Endothelial cell of umbilical vein (primary cell): Measurements from ENCODE around the gene SH3RF1. TPM values are rescaled to one million over a fixed set of nuclear protein-coding genes. Genes with fewer than 3 reads are reported as not detected.

Experiments used
- BruUV-seq: library from RNA; stranded (reverse); fragments of 400-500 nt; replicated peaks from 2 replicates; lab custom pipeline; 2021; lab: Mats Ljungman, UMichigan
- CTCF ChIA-PET: fragments of 300-600, 350-600 bp; sonication (Branson Sonifier 250); formaldehyde crosslinking; loops from one replicate; lab custom pipeline; 2021; ENCODE audit warnings: antibody characterized with exemption, inconsistent platforms; lab: Charles Lee
- POLR2A ChIA-PET: fragments of 300-600, 350-600 bp; sonication (Branson Sonifier 250); formaldehyde crosslinking; loops from one replicate; lab custom pipeline; 2021; ENCODE audit warnings: antibody characterized with exemption, inconsistent platforms; lab: Charles Lee
- DNase-seq: peaks from one replicate; pipeline ENCODE4 v3.0.0-alpha.2; 2011; ENCODE audit warnings: low read depth, low spot score
- FAIRE-seq: peaks from 2 replicates; lab custom pipeline; 2011; peaks lifted over from hg19 to GRCh38; lab: Jason Lieb, UNC
- H2AFZ ChIP-seq: 2 replicates; pipeline ENCODE4 v1.6.0; 2012; ENCODE audit warnings: low read depth, low read length, control low read depth, inconsistent platforms
- H3K27ac ChIP-seq: 2 replicates; pipeline ENCODE4 v1.5.1; 2011; ENCODE audit warnings: low read depth, mild to moderate bottlenecking, control low read depth, low read length, moderate library complexity; ENCODE audit not compliant: insufficient read depth
- H3K27me3 ChIP-seq, 2 experiments: 2 replicates each; pipeline versions ENCODE4 v1.6.0 to v1.6.1; 2011; ENCODE audit warnings: low read length in 2 of 2, mixed read lengths in 1 of 2; ENCODE audit not compliant: control insufficient read depth in 2 of 2, insufficient read depth in 2 of 2
- H3K36me3 ChIP-seq, 2 experiments: 2 replicates in 1 of 2; 3 replicates in 1 of 2; pipeline ENCODE4 v1.5.1; 2011; ENCODE audit warnings: low read length in 2 of 2, mild to moderate bottlenecking in 1 of 2, moderate library complexity in 1 of 2; ENCODE audit not compliant: control insufficient read depth in 2 of 2, insufficient read depth in 2 of 2; ENCODE audit errors: extremely low read depth in 1 of 2
- H3K4me1 ChIP-seq: 3 replicates; pipeline ENCODE4 v1.5.1; 2011; ENCODE audit warnings: mild to moderate bottlenecking, low read length; ENCODE audit not compliant: control insufficient read depth, insufficient read depth; ENCODE audit errors: extremely low read depth
- H3K4me2 ChIP-seq: 2 replicates; pipeline ENCODE4 v1.6.1; 2011; ENCODE audit warnings: low read length, control low read depth, mixed read lengths; ENCODE audit not compliant: insufficient read depth
- H3K4me3 ChIP-seq, 3 experiments: fragments of 200-600 bp in 1 of 3; sonication (generic), shearing (Covaris generic) in 1 of 3; replicated peaks in 1 of 3; 2 replicates each; pipeline ENCODE4 v1.5.1; 2011 to 2016; ENCODE audit warnings: control low read depth in 3 of 3, low read length in 3 of 3, mild to moderate bottlenecking in 2 of 3, inconsistent platforms in 1 of 3, low read depth in 1 of 3, moderate library complexity in 1 of 3; ENCODE audit not compliant: insufficient read depth in 1 of 3
- H3K79me2 ChIP-seq: 2 replicates; pipeline ENCODE4 v1.6.0; 2012; ENCODE audit warnings: low read length, inconsistent platforms; ENCODE audit not compliant: control insufficient read depth, insufficient read depth
- H3K9ac ChIP-seq: replicated peaks from 2 replicates; pipeline ENCODE3; 2011; ENCODE audit warnings: low read length, control low read depth; ENCODE audit not compliant: insufficient read depth; ENCODE audit errors: extremely low read depth
- H3K9me1 ChIP-seq: replicated peaks from 3 replicates; pipeline ENCODE4 v1.6.0; 2011; ENCODE audit warnings: mild to moderate bottlenecking, low read length; ENCODE audit not compliant: control insufficient read depth, insufficient read depth; ENCODE audit errors: extremely low read depth
- H3K9me3 ChIP-seq: replicated peaks from 2 replicates; pipeline ENCODE4 v1.5.1; 2012; ENCODE audit warnings: low read length, inconsistent platforms; ENCODE audit not compliant: control insufficient read depth, insufficient read depth
- H4K20me1 ChIP-seq: replicated peaks from 2 replicates; pipeline ENCODE3; 2011; ENCODE audit warnings: mild to moderate bottlenecking, low read length; ENCODE audit not compliant: control insufficient read depth, insufficient read depth; ENCODE audit errors: extremely low read depth
- EZH2 ChIP-seq: IDR thresholded peaks from 2 replicates; pipeline ENCODE4 v1.6.1; 2012; ENCODE audit warnings: borderline replicate concordance, low read depth, mild to moderate bottlenecking, moderate library complexity, low read length, inconsistent platforms; ENCODE audit not compliant: severe bottlenecking
- FOS ChIP-seq: IDR thresholded peaks from 2 replicates; pipeline ENCODE4 v1.6.1; 2011; ENCODE audit warnings: mild to moderate bottlenecking, low read length, moderate library complexity, borderline replicate concordance; ENCODE audit not compliant: insufficient read depth
- GATA2 ChIP-seq: IDR thresholded peaks from 2 replicates; pipeline ENCODE4 v1.7.0; 2011; ENCODE audit warnings: low read depth, mild to moderate bottlenecking, moderate library complexity, mixed read lengths, low read length; ENCODE audit not compliant: insufficient read length, insufficient read depth
- JUN ChIP-seq: IDR thresholded peaks from 2 replicates; pipeline ENCODE4 v1.6.1; 2011; ENCODE audit warnings: borderline replicate concordance, low read depth; ENCODE audit not compliant: insufficient read length, insufficient read depth
- MYC ChIP-seq: IDR thresholded peaks from one replicate; pipeline ENCODE4 v1.6.1; 2011; ENCODE audit warnings: mild to moderate bottlenecking, low read depth, low read length
- POLR2A ChIP-seq: IDR thresholded peaks from 2 replicates; pipeline ENCODE4 v1.6.1; 2012; ENCODE audit warnings: low read depth, mild to moderate bottlenecking, control low read depth, low read length
- POLR2AphosphoS5 ChIP-seq: IDR thresholded peaks from 2 replicates; pipeline ENCODE4 v1.6.1; 2012; ENCODE audit warnings: low read depth, mild to moderate bottlenecking, control low read depth, low read length, moderate library complexity; ENCODE audit not compliant: insufficient read depth
- dilution Hi-C: fragments of 300-500 bp; cut with MboI; formaldehyde crosslinking; loops from one replicate; pipeline ENCODE4 v1.15.0; 2019; ENCODE audit warnings: low sequenced_read_pairs; ENCODE audit not compliant: extremely low pct_ligation_motif_present
- intact Hi-C: fragments of 100-400 bp; cut with micrococcal nuclease; formaldehyde crosslinking; loops from one replicate; pipeline ENCODE4 v1.10.0; 2022
- polyA plus RNA-seq, 4 experiments: library from polyadenylated mRNA; depleted of rRNA in 3 of 4; stranded (reverse) in 3 of 4; unstranded in 1 of 4; fragments of >200 nt; gene quantifications; 2 replicates each; pipeline versions ENCODE4 v1.2.1 to v1.2.3, GENCODE V29; 2011 to 2012; ENCODE audit warnings: missing spikeins in 1 of 4
- total RNA-seq: library from RNA; stranded (reverse); gene quantifications from 2 replicates; pipeline ENCODE4 v1.2.3, GENCODE V29; 2021
- TF ChIP-seq, protein P1 (sequence below), 2 donors: IDR thresholded peaks; 1 replicate in 1 of 2; 2 replicates in 1 of 2; pipeline ENCODE4 v1.5.1; 2011; ENCODE audit warnings: low read length in 2 of 2, mild to moderate bottlenecking in 2 of 2, moderate library complexity in 2 of 2, control low read depth in 1 of 2, inconsistent platforms in 1 of 2, low read depth in 1 of 2; ENCODE audit not compliant: insufficient read depth in 1 of 2; ENCODE audit errors: extremely low read depth in 1 of 2
- TF ChIP-seq, protein P2 (sequence below): IDR thresholded peaks from 2 replicates; pipeline ENCODE4 v1.6.1; 2011; ENCODE audit not compliant: insufficient read depth, insufficient read length

Gene SH3RF1
- total and polyA plus RNA-seq, 2 donors (not counting 3 experiments of a cell fraction or from before 2014, with no cell fraction given): 16.2 to 24.9 TPM

DNA sequence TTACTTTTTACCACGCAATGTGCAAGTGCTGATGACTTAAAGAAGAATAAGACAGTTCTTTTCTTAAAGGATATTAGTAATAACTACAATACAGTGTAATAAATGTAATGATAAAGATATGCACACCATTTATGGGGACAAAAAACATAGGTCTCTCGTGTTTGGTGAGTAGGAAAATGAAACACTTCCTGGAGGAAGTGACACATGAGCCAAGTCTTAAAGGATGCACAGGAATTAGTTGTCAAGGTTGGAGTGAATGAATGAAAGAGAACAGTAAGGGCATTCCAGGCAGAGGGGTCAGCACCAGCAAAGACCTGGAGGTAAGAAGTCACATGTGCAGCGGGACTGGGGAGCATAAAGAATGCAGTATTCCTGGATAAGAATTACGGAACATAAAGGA, 112.7 kb downstream of the SH3RF1 start:
- Histone ChIP-seq H3K27ac (peak overlapping the region; percentile 76), H3K9me1 (no peaks in the 10 kb centered on the region), H4K20me1 (no peaks in the 10 kb centered on the region), H3K36me3 (peaks cover 2 to 10% of the 10 kb centered on the region in 2 experiments), H2AFZ (no peak overlapping the region), H3K4me1 (peaks cover 42% of the 10 kb centered on the region), H3K9me3 (no peaks in the 10 kb centered on the region), H3K4me3 (no peak overlapping the region), H3K4me2 (peak overlapping the region; percentile 15), H3K27me3 (no peaks in the 10 kb centered on the region), H3K9ac (no peak overlapping the region), H3K79me2 (peaks cover 49% of the 10 kb centered on the region)
- no TSS peak for BruUV-seq
- dilution Hi-C loops: no loop called here
- peak; percentile 78 for DNase-seq
- TF ChIP-seq MYC (peak; percentile 30), POLR2A (no peak), EZH2 (no peak), JUN (peak; percentile 87), POLR2AphosphoS5 (peak; percentile 74), FOS (peak; percentile 85), GATA2 (peak; percentile 60)
- TF ChIP-seq, protein P1, sequence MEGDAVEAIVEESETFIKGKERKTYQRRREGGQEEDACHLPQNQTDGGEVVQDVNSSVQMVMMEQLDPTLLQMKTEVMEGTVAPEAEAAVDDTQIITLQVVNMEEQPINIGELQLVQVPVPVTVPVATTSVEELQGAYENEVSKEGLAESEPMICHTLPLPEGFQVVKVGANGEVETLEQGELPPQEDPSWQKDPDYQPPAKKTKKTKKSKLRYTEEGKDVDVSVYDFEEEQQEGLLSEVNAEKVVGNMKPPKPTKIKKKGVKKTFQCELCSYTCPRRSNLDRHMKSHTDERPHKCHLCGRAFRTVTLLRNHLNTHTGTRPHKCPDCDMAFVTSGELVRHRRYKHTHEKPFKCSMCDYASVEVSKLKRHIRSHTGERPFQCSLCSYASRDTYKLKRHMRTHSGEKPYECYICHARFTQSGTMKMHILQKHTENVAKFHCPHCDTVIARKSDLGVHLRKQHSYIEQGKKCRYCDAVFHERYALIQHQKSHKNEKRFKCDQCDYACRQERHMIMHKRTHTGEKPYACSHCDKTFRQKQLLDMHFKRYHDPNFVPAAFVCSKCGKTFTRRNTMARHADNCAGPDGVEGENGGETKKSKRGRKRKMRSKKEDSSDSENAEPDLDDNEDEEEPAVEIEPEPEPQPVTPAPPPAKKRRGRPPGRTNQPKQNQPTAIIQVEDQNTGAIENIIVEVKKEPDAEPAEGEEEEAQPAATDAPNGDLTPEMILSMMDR (IDR thresholded peaks at IDR 0.05; ENCODE audit: extremely low read depth in 1 of 2, insufficient read depth in 1 of 2, low read depth in 1 of 2, low read length in 2 of 2): no peak
- TF ChIP-seq, protein P2, sequence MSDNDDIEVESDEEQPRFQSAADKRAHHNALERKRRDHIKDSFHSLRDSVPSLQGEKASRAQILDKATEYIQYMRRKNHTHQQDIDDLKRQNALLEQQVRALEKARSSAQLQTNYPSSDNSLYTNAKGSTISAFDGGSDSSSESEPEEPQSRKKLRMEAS: peak; percentile 11
- POLR2A ChIA-PET: interaction anchor here (0.6 kb wide), 1 partner anchor 98 kb away, joined by 3 read pairs; no protein-coding TSS in a partner anchor
- intact Hi-C loops: loop anchor here (1.0 to 5.0 kb wide), 4 partner anchors 11 to 94 kb away; no protein-coding TSS in a partner anchor
- CTCF ChIA-PET: interaction anchor here (0.8 to 1.4 kb wide), 2 partner anchors 9 to 99 kb away, joined by 3 to 5 read pairs; no protein-coding TSS in a partner anchor
- peak; percentile 78 for FAIRE-seq
